H9 (cell line): ENCODE measurements around the gene IFFO2. TPM values are rescaled to one million over a fixed set of nuclear protein-coding genes. Genes with fewer than 3 reads are reported as not detected.

ENCODE experiments used
- DNase-seq: peaks from one replicate; pipeline ENCODE4 v3.0.0-alpha.2; 2017
- H2AFZ ChIP-seq: one replicate; pipeline ENCODE4 v1.6.1; 2013; ENCODE audit warnings: mild to moderate bottlenecking, low read length, control low read depth, moderate library complexity
- H2AK5ac ChIP-seq: 2 replicates; pipeline ENCODE4 v1.6.1; 2013; ENCODE audit warnings: low read length, control low read depth, mixed read lengths; ENCODE audit not compliant: insufficient read length
- H2BK120ac ChIP-seq: one replicate; pipeline ENCODE4 v1.6.1; 2013; ENCODE audit warnings: low read depth, mild to moderate bottlenecking, low read length, control low read depth, inconsistent platforms; ENCODE audit not compliant: poor library complexity, severe bottlenecking
- H2BK12ac ChIP-seq: 2 replicates; pipeline ENCODE4 v1.6.1; 2013; ENCODE audit warnings: low read length, control low read depth, mixed read lengths, low read depth; ENCODE audit not compliant: insufficient read length
- H2BK15ac ChIP-seq: 2 replicates; pipeline ENCODE4 v1.6.1; 2013; ENCODE audit warnings: low read depth, low read length, control low read depth
- H2BK20ac ChIP-seq: one replicate; pipeline ENCODE4 v1.6.1; 2013; ENCODE audit warnings: low read depth, mild to moderate bottlenecking, low read length, control low read depth, inconsistent platforms; ENCODE audit not compliant: poor library complexity, severe bottlenecking
- H2BK5ac ChIP-seq: 2 replicates; pipeline ENCODE4 v1.6.1; 2013; ENCODE audit warnings: low read length, control low read depth, mixed read lengths; ENCODE audit not compliant: insufficient read length
- H3K14ac ChIP-seq: 2 replicates; pipeline ENCODE4 v1.6.1; 2013; ENCODE audit warnings: low read length, control low read depth; ENCODE audit not compliant: insufficient read depth
- H3K18ac ChIP-seq: 2 replicates; pipeline ENCODE4 v1.6.1; 2013; ENCODE audit warnings: low read depth, mild to moderate bottlenecking, mixed read lengths, low read length, control low read depth; ENCODE audit not compliant: insufficient read length
- H3K23ac ChIP-seq: 2 replicates; pipeline ENCODE4 v1.6.1; 2013; ENCODE audit warnings: low read length, control low read depth, mixed read lengths, low read depth; ENCODE audit not compliant: insufficient read length
- H3K23me2 ChIP-seq: 2 replicates; pipeline ENCODE4 v1.6.1; 2013; ENCODE audit warnings: low read depth, mild to moderate bottlenecking, mixed read lengths, low read length, control low read depth; ENCODE audit not compliant: insufficient read length, poor library complexity, severe bottlenecking
- H3K27ac ChIP-seq: 2 replicates; pipeline ENCODE4 v1.5.1; 2013; ENCODE audit warnings: low read length, control low read depth, mixed read lengths, low read depth; ENCODE audit not compliant: insufficient read length
- H3K27me3 ChIP-seq: 2 replicates; pipeline ENCODE4 v1.6.1; 2013; ENCODE audit warnings: low read length, control low read depth, inconsistent platforms; ENCODE audit not compliant: insufficient read depth
- H3K4ac ChIP-seq: 2 replicates; pipeline ENCODE4 v1.6.1; 2013; ENCODE audit warnings: low read depth, mild to moderate bottlenecking, control low read depth, inconsistent platforms, low read length, moderate library complexity
- H3K4me1 ChIP-seq: 2 replicates; pipeline ENCODE4 v1.6.1; 2013; ENCODE audit warnings: low read length, control low read depth, inconsistent platforms; ENCODE audit not compliant: insufficient read depth
- H3K4me2 ChIP-seq: 2 replicates; pipeline ENCODE4 v1.6.1; 2013; ENCODE audit warnings: low read length, control low read depth, mixed read lengths; ENCODE audit not compliant: insufficient read length, insufficient read depth
- H3K56ac ChIP-seq: 2 replicates; pipeline ENCODE4 v1.6.1; 2013; ENCODE audit warnings: low read depth, mild to moderate bottlenecking, mixed read lengths, low read length, control low read depth; ENCODE audit not compliant: insufficient read length
- H3K79me1 ChIP-seq: 2 replicates; pipeline ENCODE4 v1.6.1; 2013; ENCODE audit warnings: low read depth, mild to moderate bottlenecking, moderate library complexity, low read length, control low read depth, inconsistent platforms; ENCODE audit not compliant: insufficient read depth, poor library complexity, severe bottlenecking
- H3K79me2 ChIP-seq: 2 replicates; pipeline ENCODE4 v1.6.1; 2013; ENCODE audit warnings: low read length, control low read depth, inconsistent platforms; ENCODE audit not compliant: insufficient read depth
- H3K9ac ChIP-seq: 2 replicates; pipeline ENCODE4 v1.6.1; 2013; ENCODE audit warnings: low read length, control low read depth, mixed read lengths; ENCODE audit not compliant: insufficient read length; ENCODE audit errors: extremely low read depth
- H3K9me3 ChIP-seq: one replicate; pipeline ENCODE4 v1.6.1; 2013; ENCODE audit warnings: low read depth, low read length, inconsistent platforms; ENCODE audit not compliant: control insufficient read depth
- H3T11ph ChIP-seq: one replicate; pipeline ENCODE4 v1.6.1; 2013; ENCODE audit warnings: mild to moderate bottlenecking, low read length, control low read depth, inconsistent platforms
- H4K20me1 ChIP-seq: one replicate; pipeline ENCODE4 v1.6.1; 2013; ENCODE audit not compliant: control insufficient read depth, insufficient read length, insufficient read depth
- H4K5ac ChIP-seq: 2 replicates; pipeline ENCODE4 v1.6.1; 2013; ENCODE audit warnings: low read depth, mild to moderate bottlenecking, mixed read lengths, low read length, control low read depth; ENCODE audit not compliant: insufficient read length
- H4K8ac ChIP-seq: replicated peaks from 2 replicates; pipeline ENCODE4 v1.6.1; 2013; ENCODE audit warnings: low read length, control low read depth, mixed read lengths, low read depth; ENCODE audit not compliant: insufficient read length
- H4K91ac ChIP-seq: 2 replicates; pipeline ENCODE4 v1.6.1; 2013; ENCODE audit warnings: low read depth, mild to moderate bottlenecking, moderate library complexity, mixed read lengths, low read length, control low read depth; ENCODE audit not compliant: insufficient read length
- H3K27ac Mint-ChIP-seq, 3 experiments: 2 replicates in 2 of 3; 3 replicates in 1 of 3; pipeline ENCODE4 v1.8.0; 2020 to 2021; ENCODE audit warnings: mixed read lengths in 3 of 3, mild to moderate bottlenecking in 1 of 3, moderate library complexity in 1 of 3
- H3K27me3 Mint-ChIP-seq: 2 replicates; pipeline ENCODE4 v1.8.0; 2021; ENCODE audit warnings: low read depth, mild to moderate bottlenecking, moderate library complexity, mixed read lengths
- H3K36me3 Mint-ChIP-seq, 3 experiments: 2 replicates in 2 of 3; 3 replicates in 1 of 3; pipeline ENCODE4 v1.8.0; 2020 to 2021; ENCODE audit warnings: low read depth in 3 of 3, mixed read lengths in 3 of 3; ENCODE audit not compliant: insufficient read depth in 1 of 3
- H3K4me1 Mint-ChIP-seq, 2 experiments: 2 replicates each; pipeline ENCODE4 v1.8.0; 2020; ENCODE audit warnings: mixed read lengths in 2 of 2
- H3K4me3 Mint-ChIP-seq, 2 experiments: 2 replicates in 1 of 2; 3 replicates in 1 of 2; pipeline ENCODE4 v1.8.0; 2020 to 2021; ENCODE audit warnings: mild to moderate bottlenecking in 2 of 2, mixed read lengths in 2 of 2, moderate library complexity in 1 of 2
- H3K9me3 Mint-ChIP-seq, 2 experiments: 2 replicates in 1 of 2; 3 replicates in 1 of 2; pipeline ENCODE4 v1.8.0; 2020; ENCODE audit warnings: mild to moderate bottlenecking in 2 of 2, mixed read lengths in 2 of 2, moderate library complexity in 1 of 2
- CTCF ChIP-seq: fragments of 200-600 bp; sonication (generic); conservative IDR thresholded peaks from 3 replicates; pipeline ENCODE4 v1.8.0; 2021; ENCODE audit warnings: antibody characterized with exemption, mild to moderate bottlenecking
- WGBS: extraction: QIAGEN DNeasy Blood & Tissue Kit; methylation state at CpG from one replicate; pipeline ENCODE4 v1.1.7; 2013; ENCODE audit warnings: missing lambda C conversion rate, low lambda C conversion rate, mixed read lengths; ENCODE audit not compliant: insufficient read length; ENCODE audit errors: extremely low coverage; 5-methylcytosine and 5-hydroxymethylcytosine counted together
- total RNA-seq: library from RNA; stranded (reverse); gene quantifications from 2 replicates; pipeline ENCODE4 v1.2.1, GENCODE V29; 2021

IFFO2 gene
- total RNA-seq, 1 experiment from 2014 or later = 3.6 TPM

- H2AFZ ChIP-seq = no peak overlapping the region
- no peak overlapping the region for H2BK120ac ChIP-seq
- no peak overlapping the region for H4K5ac ChIP-seq
- H3K9me3 Mint-ChIP-seq = no peaks in the 10 kb centered on the region; a peak in 1 of 5 replicates
- no peak overlapping the region for H4K91ac ChIP-seq
- H3K14ac ChIP-seq = no peak overlapping the region
- no peak overlapping the region for H2BK12ac ChIP-seq
- H3K4ac ChIP-seq = no peak overlapping the region
- H4K8ac ChIP-seq = no peak overlapping the region
- no peak overlapping the region for H3K18ac ChIP-seq
- no peak overlapping the region for H3K27ac ChIP-seq
- no peaks in the 10 kb centered on the region for H3K9me3 ChIP-seq
- no peaks in the 10 kb centered on the region for H4K20me1 ChIP-seq
- no peak overlapping the region for H3K9ac ChIP-seq
- no peaks in the 10 kb centered on the region; a peak in 2 of 7 replicates for H3K36me3 Mint-ChIP-seq
- peak; percentile 92 for DNase-seq
- H2BK15ac ChIP-seq = no peak overlapping the region
- no peak overlapping the region for H2BK20ac ChIP-seq
- no peaks in the 10 kb centered on the region for H3K23me2 ChIP-seq
- H3K4me1 Mint-ChIP-seq = peaks cover 7 to 12% of the 10 kb centered on the region in 2 experiments
- peak overlapping the region in 2 of 3 experiments; percentile 24 to 92; a peak in 1 of 7 replicates for H3K27ac Mint-ChIP-seq
- TF ChIP-seq CTCF = peak; percentile 100
- no peak overlapping the region for H2AK5ac ChIP-seq
- no peaks in the 10 kb centered on the region for H3K4me1 ChIP-seq
- H3K79me1 ChIP-seq = no peaks in the 10 kb centered on the region
- no peaks in the 10 kb centered on the region for H3K27me3 Mint-ChIP-seq
- no peak overlapping the region for H2BK5ac ChIP-seq
- H3T11ph ChIP-seq = no peak overlapping the region
- H3K79me2 ChIP-seq = no peaks in the 10 kb centered on the region
- H3K23ac ChIP-seq = no peak overlapping the region
- no peak overlapping the region for H3K4me3 Mint-ChIP-seq
- H3K4me2 ChIP-seq = no peak overlapping the region
- H3K56ac ChIP-seq = no peak overlapping the region
- H3K27me3 ChIP-seq = no peaks in the 10 kb centered on the region
- WGBS = no CpG with 5 or more reads among the region's 22 CpGs
Measured at GRCh38 chr1:18913065-18913835, 43.2 kb downstream of the IFFO2 start.
